ENCODE results near the gene BICRA.
"Not testable (repeated sequence)": the region's sequence is repeated elsewhere in the genome, so short reads cannot be mapped to it uniquely, and the experiment has no call there.

BICRA gene

DNA sequence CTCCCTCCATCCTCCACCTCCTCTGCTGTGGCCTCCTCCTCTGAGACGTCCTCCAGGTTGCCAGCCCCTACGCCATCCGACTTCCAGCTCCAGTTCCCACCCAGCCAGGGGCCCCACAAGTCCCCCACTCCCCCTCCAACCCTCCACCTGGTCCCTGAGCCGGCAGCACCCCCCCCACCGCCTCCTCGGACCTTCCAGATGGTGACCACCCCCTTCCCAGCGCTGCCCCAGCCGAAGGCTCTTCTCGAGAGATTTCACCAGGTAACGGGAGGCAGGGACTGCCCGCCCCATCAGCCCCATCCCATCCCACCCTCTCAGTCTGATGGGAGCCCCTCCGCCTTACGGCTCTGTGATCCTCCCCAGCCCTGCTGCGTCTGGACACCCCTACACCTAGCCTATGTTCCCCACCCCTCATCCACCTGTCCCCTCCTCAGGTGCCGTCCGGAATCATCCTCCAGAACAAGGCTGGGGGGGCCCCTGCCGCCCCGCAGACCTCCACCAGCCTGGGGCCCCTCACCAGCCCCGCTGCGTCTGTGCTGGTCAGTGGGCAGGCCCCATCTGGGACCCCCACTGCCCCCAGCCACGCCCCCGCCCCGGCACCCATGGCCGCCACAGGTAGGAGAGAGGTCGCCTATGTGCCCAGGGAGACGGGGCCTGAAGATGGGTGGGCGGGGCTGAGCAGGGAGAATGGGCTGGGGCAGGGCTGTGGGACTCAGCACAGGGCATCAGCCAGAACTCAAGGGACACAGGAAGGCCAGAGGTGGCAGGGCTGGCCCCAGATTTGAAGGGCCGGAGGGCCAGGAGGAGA, 85.7 kb downstream of the BICRA start:
- DNase-seq: no peak

DNA sequence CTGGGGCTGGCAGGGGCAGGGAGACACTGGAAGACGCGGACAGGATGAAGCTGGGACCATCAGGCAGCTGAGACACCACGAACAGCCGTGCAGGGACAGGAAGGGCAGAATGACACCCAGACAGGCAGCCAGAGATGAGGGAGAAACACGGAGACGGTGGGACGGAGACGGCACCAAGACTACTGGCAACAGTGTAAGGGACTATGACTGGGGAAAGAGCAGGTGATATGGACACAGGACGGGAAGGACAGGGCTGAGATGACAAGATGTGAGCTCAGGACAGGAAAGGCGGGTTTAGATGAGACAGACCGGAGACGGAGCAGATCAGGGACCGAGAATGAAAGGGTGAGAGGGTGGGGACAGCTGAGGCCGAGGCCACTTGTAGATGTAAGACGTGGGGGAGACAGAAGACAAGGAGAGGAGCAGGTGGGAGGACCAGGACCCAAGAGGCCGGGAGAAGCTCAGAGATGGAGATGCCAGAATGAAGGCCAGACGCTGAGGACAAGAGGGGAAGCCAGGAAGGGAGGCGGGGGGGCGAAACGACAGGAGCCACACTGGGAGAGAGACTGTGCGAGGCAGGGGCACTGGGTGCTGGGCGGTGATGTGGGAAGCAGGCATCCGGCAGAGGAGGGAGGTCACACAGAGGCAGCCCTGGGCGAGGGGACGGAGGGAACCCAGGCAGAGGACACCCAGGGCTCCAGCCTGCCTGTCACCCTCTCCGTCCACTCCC, 86.8 kb downstream of the BICRA start:
- no peak for DNase-seq

DNA sequence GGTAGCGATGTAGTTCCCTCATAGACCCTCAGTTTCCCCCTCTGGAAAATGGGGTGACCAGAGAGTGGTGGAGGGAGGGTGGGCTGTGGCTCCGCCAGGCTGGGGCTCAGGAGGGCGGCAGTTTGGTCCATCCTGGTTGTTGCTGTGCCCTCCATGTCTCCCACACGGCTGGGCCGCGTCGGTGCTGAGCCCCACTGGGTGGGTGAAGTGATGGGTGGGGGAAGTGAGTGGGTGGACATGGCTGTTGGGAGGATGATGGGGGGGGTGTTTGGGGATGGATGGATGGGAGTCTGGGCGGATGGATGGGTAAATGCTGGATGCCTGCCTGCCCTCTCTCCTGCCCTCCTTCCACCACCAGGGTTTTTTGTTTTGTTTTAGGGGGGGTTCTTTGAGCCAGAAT, 87.7 kb downstream of the BICRA start:
- DNase-seq: no peak

DNA sequence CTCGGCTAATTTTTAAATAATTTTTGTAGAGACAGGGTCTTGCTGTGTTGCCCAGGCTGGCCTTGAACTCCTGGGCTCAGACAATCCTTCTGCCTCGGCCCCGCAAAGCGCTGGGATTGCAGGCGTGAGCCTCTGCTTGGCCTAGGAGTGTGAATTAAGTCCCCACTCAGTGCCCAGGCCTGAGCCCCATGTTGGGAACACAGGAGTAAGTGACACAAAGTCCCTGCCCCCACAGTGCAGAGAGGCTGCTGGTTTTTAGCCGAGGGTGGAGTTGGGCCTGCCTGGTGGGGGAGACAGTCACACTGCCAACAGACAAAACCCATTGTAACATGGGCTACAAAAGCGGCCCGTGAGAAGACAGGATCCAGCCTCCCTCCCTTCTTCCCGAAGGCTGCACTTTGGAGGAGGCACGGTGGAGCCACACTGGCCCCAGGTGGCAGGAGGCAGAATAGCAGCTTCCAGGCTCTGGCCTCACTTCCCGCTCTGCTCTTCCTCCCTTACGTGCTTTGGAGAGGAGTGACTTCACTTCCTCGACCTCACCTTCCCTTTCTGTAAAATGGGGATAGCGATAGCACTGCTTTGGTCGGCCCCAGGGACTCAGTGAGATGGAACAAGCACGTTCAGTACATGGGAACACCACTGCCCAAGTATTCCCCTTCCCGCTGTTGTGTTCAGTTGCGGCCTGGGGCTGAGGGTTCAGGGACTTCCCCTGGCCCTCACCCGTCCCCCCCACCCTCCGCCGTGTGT, 89.1 kb downstream of the BICRA start:
- peak; percentile 54 for DNase-seq

DNA sequence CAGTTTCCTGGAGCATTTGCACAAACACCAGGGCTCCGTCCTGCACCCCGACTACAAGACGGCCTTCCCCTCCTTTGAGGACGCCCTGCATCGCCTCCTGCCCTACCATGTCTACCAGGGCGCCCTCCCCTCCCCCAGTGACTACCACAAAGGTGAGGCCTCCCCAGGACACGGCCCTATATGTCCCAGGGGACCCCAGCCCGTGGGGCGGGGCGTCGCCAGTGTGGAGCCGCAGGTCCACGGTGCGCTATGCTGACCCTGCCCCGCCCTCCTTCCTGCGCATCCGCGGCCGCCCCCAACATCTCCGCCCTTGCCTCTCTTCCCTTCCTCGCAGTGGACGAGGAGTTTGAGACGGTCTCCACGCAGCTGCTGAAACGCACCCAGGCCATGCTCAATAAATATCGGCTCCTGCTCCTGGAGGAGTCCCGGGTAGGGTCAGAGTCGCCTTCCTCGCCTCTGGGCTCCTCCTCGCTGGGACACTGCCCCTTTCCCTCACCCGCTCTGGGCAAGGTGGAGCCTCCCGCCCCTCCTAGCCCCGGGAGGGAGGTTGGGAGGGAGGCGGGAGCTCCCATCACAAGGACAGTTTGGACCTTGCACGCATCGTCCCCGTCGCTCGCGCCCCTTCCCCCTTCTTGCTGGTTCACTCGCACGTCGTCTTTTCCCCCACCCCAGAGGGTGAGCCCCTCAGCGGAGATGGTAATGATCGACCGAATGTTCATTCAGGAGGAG, 89.9 kb downstream of the BICRA start:
- DNase-seq: no peak

DNA sequence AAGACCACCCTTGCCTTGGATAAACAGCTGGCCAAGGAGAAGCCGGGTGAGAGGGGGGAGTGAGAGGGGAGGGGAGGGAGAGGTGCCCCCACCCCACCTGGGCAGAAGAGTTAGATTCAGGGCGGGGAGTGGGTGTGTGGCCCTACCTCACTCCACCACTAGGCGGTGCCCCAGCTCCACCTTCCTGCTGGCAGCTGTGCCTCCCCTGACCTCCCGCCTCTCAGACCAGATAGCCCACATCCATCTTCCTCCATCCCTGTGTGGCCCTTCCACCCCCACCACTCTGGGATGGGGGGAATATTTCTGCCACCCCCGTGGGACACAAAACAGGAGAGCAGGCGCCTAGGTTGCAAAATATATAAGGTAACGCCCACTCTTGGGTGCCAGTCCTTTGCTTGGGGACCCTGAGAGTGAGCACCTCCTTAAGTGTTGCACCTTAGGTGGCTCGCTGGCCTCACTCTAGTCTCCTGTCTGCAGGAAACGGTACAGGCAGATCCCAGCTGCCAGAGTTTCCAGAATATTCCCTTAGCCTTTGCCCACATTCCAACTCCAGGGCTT, 90.5 kb downstream of the BICRA start:
- peak; percentile 70 for DNase-seq

DNA sequence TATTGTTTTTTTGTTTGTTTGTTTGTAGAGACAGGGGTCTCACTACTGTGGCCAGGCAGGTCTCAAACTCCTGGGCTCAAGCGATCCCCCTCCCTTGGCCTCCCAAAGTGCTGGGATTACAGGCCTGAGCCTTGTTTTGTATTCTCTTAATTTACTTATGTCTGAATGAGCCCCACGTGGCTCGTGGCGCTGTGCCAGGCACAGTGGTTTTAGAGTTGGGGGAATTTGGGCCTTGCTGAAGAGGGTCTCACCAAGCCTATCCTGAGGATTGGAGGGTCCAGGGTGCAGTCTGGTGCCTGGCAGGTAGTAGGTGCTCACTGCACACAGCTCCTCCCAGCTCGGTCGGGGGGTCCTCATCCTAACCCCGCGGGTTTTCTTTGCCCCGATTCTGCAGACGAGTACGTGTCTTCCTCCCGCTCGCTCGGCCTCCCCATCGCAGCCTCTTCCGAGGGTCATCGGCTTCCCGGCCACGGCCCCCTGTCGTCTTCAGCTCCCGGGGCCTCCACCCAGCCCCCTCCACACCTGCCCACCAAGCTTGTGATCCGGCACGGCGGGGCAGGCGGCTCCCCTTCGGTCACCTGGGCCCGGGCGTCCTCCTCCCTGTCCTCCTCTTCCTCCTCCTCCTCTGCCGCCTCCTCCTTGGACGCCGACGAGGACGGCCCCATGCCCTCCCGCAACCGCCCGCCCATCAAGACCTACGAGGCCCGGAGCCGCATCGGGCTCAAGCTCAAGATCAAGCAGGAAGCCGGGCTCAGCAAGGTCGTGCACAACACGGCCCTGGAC, 92.2 kb downstream of the BICRA start:
- no peak for DNase-seq

DNA sequence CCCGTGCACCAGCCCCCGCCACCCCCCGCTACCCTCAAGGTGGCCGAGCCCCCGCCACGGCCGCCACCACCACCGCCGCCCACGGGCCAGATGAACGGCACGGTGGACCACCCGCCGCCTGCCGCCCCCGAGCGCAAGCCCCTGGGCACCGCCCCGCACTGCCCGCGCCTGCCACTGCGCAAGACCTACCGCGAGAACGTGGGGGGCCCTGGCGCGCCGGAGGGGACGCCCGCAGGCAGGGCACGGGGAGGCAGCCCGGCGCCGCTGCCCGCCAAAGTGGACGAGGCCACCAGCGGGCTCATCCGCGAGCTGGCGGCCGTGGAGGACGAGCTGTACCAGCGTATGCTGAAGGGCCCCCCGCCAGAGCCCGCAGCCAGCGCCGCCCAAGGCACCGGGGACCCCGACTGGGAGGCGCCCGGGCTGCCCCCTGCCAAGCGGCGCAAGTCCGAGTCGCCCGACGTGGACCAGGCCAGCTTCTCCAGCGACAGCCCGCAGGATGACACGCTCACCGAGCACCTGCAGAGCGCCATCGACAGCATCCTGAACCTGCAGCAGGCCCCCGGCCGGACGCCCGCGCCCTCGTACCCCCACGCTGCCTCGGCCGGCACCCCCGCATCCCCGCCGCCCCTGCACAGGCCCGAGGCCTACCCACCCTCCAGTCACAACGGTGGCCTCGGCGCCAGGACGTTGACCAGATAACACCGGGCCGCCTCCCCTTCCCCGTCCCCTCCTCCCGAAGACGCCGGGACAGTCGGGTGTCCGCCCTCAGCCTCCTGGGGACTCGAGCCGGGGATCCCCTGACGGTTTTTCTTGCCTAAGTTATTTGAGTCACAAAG, 93.0 kb downstream of the BICRA start:
- no peak for DNase-seq

DNA sequence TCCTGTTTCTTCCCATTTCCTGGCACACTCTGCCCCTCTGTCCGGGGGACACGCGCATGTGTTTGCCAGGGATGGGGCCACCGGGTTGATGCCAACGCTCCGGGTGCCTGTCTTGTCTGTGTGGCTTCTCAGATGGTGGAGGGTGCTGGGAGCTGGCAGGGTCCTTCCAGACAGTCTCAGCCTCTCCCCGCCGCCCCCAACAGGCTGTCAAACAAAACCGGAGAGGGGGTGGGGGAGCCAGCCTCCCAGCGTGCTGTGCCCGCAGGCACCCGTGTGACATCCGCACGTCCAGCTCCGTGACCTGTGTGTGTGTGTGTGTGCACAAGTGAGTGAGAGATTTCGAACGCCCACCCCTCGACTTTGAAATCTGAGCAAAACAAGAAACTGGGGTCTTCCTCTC, 93.7 kb downstream of the BICRA start:
- no peak for DNase-seq

DNA sequence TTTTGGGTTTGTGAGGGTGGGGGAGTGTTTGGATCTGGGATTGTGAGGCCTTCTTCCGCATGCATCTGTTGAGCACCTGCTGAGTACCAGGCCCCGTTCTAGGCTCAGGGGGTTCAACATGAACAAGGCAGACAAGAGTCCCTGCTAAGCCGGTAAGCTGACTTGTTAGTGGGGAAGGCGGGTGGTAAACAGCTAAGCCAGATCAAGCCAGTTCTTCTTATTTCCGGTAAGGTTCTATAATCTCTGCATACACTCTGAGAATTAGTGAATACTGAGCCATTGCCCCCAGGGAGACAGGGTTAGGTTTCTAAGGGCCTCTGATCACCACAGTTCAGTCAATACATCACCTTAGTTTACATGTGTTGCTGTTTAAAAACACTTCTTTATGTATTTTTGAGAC, 94.4 kb downstream of the BICRA start:
- no peak for DNase-seq

DNA sequence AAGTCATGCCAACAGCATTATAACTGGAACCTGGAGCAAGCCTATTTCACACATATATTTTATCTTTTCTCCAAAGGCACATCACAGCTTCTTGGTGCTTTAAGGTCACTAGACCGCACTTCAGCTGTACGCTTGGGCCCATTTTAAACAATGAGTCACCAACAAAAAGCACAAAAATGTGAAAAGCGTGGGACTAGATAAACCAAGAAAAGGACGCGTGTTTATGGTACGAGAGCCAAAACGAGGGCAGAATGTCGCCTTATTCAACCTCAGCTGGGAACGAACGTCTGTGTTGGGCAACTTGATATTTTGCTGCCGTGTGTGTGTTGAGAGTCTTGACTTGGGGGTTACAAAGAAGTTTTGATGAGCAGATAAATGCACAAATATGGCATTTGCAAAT, 95.1 kb downstream of the BICRA start:
- DNase-seq: no peak

DNA sequence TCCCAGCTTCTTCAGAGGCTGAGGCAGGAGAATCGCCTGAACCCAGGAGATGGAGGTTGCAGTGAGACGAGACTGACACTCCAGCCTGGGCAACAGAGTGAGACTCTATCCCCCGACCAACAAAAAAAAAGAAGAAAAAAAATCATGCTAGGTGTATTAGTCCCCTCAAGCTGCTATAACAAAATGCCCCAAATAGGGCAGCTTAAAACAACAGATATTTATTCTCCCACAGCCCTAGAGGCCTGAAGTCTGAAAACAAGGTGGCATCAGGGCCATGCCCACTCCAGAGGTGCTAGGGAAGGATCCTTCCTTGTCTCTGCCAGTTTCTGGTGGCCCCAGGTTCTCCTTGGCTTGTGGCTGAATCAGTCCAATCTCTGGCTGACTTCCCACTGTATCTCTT, 95.7 kb downstream of the BICRA start:
- no peak for DNase-seq

DNA sequence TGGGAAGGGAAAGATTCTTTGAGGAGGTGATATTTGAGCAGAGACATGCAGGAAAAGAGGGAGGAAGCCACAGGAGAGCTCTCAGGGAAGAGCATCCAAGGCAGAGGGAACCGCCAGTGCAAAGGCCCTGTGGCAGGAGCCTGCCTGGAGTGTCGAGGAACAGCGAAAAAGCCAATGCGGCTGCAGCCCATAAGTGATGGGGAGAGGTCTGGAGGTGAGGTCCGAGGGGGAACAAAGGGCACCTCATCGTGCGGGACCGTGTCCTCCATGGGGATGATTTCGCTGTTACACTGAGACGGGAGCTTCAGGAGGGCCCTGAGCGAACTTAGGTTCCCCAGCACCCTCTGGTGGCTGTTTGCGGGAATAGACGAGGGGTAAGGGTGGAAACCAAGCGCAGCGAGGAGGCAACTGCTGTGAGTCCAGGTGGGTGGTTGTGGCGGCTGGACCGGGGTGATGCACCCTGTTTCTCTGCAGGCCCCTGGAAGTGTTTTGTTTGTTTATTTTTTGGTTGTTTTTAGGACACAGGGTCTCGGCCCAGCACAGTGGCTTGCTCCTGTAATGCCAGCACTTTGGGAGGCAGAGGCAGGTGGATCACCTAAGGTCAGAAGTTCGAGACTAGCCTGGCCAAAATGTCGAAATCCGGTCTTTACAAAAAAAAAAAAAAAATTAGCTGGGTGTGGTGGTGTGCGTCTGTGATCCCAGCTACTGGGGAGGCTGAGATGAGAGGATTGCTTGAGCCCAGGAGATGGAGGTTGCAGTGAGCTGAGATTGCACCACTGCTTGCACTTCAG, 98.4 kb downstream of the BICRA start:
- DNase-seq: peak; percentile 77

DNA sequence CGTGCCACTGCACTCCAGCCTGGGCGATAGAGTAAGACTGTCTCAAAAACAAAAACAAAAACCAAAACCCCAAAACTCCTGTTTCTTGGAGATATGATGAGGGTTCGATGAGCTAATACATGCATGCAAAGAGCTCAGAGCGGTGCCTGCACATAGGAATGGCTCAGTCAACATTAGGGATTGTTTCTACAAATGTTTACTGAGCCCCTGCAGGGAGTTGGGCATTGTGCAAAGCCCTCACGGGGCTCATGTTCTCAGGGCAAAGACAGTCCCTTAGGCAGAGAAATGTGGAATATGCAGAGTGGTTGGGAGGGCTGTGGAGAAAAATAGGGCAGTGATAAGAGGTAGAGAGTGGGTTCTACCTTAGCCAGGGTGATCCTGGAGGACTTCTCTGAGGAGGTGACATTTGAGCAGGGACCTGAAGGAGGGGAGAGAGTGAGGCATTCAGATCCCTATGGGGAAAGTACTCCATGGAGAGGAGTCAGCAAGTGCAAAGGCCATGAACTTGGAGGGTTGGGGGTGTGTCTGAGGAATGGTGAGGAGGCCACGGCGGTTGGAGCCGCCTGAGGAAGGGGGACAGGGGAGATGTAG, 102.8 kb downstream of the BICRA start:
- no peak for DNase-seq

DNA sequence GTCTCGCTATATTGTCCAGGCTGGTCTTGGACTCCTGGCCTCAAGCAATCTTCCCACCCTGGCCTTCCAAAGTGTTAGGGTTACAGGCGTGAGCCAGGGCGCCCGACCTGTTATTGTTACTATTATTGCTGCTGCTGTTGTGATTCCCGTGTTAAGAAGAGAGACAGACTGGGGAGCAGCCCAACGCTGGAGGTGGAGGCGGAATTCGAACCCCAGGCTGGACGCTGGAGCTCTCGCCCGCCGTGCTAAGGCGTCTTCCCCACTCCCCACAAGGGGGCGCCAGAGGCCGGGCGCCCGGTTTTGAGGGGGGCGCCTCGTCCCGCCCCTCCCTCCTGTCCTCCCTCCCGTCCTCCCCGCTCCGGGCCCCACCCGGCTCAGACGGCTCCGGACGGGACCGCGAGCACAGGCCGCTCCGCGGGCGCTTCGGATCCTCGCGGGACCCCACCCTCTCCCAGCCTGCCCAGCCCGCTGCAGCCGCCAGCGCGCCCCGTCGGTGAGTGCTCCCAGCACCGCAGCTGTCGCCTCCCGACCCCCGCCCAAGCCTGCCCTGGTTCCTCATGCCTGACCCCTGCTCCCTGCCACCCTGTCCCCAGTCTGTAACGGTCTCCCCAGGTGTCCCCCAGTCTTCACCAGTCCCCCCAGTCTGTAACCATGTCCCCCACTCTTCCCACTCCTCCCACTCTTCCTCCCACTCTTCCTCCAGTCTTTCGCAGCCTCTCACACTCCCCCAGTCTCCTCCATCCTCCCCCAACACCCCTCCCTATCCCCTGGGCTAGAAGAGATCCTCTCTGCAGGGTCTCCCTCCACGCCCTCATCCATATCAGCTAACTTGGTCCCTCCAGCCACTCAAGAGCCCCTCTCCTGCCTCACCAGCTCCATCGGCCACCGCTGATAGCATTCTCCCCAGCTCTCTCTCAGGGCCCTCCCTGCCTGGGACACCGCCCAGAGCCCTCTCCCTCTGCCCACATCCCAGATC, 104.4 kb downstream of the BICRA start, which contains the start of gene EHD2:
EHD2 (plus strand) TSS at position 377 of the 976 bp plus-strand sequence. CDS start 3,191 bp downstream, outside the sequence.
- peak; percentile 59 for DNase-seq

DNA sequence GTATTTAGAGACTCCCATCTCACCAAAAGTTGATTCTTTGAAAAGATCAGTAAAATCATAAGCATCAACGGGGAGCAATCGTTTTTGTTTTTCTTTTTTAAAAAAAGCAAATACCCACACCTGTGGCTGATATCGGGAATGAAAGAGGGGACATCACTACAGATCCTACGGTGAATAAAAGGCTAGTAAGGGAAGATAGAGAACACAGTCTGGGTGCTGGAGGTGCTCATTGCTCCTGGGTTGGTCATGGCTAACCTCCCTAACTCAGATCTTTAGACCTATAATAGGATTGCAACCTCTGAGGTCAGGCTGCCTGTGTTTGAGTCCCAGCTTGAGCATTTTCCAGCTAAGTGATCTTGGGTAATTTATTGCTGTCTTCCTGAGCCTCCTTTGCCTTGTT, 105.4 kb downstream of the BICRA start:
- DNase-seq: no peak

DNA sequence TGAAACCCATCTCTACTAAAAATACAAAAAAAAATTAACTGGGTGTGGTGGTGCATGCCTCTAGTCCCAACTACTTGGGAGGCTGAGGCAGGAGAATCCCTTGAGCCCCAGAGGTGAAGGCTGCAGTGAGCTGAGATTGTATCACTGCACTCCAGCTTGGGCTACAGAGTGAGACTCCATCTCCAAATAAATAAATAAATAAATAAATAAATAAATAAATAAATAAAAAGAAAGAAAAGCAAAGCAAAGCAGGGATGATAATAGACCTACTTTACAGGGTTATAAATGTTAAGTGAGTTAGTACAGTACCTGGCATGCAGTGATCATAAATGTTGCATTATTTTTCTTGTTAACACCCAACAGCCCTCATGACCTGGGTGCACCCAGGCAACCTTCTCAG, 105.9 kb downstream of the BICRA start:
- not testable (repeated sequence) for DNase-seq

DNA sequence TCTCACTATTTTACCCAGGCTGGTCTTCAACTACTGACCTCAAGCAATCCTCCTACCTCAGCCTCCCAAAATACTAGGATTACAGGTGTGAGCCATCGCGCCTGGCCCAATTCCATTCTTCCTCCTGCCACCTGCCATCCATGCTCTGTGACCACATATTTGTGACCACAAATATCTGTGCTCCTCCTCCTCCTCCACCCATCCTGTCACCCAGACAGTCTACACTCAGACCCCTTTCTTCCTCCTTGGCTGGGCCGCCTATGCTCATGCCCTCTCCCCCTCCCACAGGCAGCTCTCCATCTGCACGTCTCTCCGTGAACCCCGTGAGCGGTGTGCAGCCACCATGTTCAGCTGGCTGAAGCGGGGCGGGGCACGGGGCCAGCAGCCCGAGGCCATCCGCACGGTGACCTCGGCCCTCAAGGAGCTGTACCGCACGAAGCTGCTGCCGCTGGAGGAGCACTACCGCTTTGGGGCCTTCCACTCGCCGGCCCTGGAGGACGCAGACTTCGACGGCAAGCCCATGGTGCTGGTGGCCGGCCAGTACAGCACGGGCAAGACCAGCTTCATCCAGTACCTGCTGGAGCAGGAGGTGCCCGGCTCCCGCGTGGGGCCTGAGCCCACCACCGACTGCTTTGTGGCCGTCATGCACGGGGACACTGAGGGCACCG, 107.5 kb downstream of the BICRA start:
- DNase-seq: no peak
